NCI-H748 (cell line): ENCODE measurements around the gene CACNA1D.

Experiments
- DNase-seq: peaks from one replicate; lab custom pipeline; 2025; ENCODE audit not compliant: unreplicated experiment; lab: John Stamatoyannopoulos, UW

The CACNA1D gene

GRCh38 chr3:53803124-53803815, 308.9 kb downstream of the CACNA1D start:
- no peak for DNase-seq

GRCh38 chr3:53803816-53804695, 309.6 kb downstream of the CACNA1D start:
- DNase-seq = no peak

GRCh38 chr3:53804697-53805462, 310.5 kb downstream of the CACNA1D start:
- no peak for DNase-seq

GRCh38 chr3:53805463-53806159, 311.2 kb downstream of the CACNA1D start:
- no peak for DNase-seq

GRCh38 chr3:53806182-53807116, 312.0 kb downstream of the CACNA1D start:
- DNase-seq = no peak

GRCh38 chr3:53807117-53807810, 312.9 kb downstream of the CACNA1D start:
- no peak for DNase-seq

- no peak for DNase-seq
Measured at GRCh38 chr3:53808496-53808895, 314.1 kb downstream of the CACNA1D start.

GRCh38 chr3:53809267-53809666, 314.9 kb downstream of the CACNA1D start:
- DNase-seq = no peak

- DNase-seq = no peak
Measured at GRCh38 chr3:53809764-53810400, 315.5 kb downstream of the CACNA1D start.

GRCh38 chr3:53811143-53811927, 316.9 kb downstream of the CACNA1D start:
- DNase-seq = no peak

GRCh38 chr3:53812434-53812833, 318.0 kb downstream of the CACNA1D start:
- DNase-seq = no peak

- no peak for DNase-seq
Measured at GRCh38 chr3:53813229-53813628, 318.8 kb downstream of the CACNA1D start.

GRCh38 chr3:53813876-53814275, 319.5 kb downstream of the CACNA1D start:
- DNase-seq = no peak

- DNase-seq = no peak
Measured at GRCh38 chr3:53815067-53815466, 320.7 kb downstream of the CACNA1D start.

GRCh38 chr3:53815651-53816050, 321.2 kb downstream of the CACNA1D start:
- DNase-seq = no peak

GRCh38 chr3:53816425-53816824, 322.0 kb downstream of the CACNA1D start:
- no peak for DNase-seq

GRCh38 chr3:53817211-53817610, 322.8 kb downstream of the CACNA1D start:
- DNase-seq = no peak

- no peak for DNase-seq
Measured at GRCh38 chr3:53817809-53818208, 323.4 kb downstream of the CACNA1D start.
